ENCODE measurements around the gene CST4. TPM values are rescaled to one million over a fixed set of nuclear protein-coding genes. Genes with fewer than 3 reads are reported as not detected.

Gene CST4
- total RNA-seq, 1 donor from 2014 or later: not detected

GRCh38 chr20:23658336-23658735 lies 30.5 kb downstream of the CST4 start:
- Histone ChIP-seq H2AFZ (replicated peaks) (no peak overlapping the region), H3K4me3 (no peak overlapping the region), H3K9me3 (ENCODE audit: low read depth) (no peaks in the 10 kb centered on the region), H3K36me3 (no peaks in the 10 kb centered on the region), H3K27me3 (no peaks in the 10 kb centered on the region), H4K20me1 (ENCODE audit: low read depth) (no peaks in the 10 kb centered on the region), H3K4me1 (no peaks in the 10 kb centered on the region), H3F3A (ENCODE audit: low read depth) (no peaks in the 10 kb centered on the region), H3K27ac (no peak overlapping the region), H3K4me2 (no peak overlapping the region), H3K9ac (no peak overlapping the region), H3K79me2 (ENCODE audit: low read depth) (no peaks in the 10 kb centered on the region)
- no peaks in the 10 kb centered on the region for H3K9me3 Mint-ChIP-seq
- H3K4me3 Mint-ChIP-seq: no peak overlapping the region
- peaks cover 6% of the 10 kb centered on the region for H3K27me3 Mint-ChIP-seq (ENCODE audit: insufficient read depth, low read depth)
- no peak for DNase-seq (ENCODE audit: low spot score)
- H3K27ac Mint-ChIP-seq: no peak overlapping the region
- H3K36me3 Mint-ChIP-seq: no peaks in the 10 kb centered on the region
- peaks cover 9% of the 10 kb centered on the region for H3K4me1 Mint-ChIP-seq
- TF ChIP-seq, protein P1, sequence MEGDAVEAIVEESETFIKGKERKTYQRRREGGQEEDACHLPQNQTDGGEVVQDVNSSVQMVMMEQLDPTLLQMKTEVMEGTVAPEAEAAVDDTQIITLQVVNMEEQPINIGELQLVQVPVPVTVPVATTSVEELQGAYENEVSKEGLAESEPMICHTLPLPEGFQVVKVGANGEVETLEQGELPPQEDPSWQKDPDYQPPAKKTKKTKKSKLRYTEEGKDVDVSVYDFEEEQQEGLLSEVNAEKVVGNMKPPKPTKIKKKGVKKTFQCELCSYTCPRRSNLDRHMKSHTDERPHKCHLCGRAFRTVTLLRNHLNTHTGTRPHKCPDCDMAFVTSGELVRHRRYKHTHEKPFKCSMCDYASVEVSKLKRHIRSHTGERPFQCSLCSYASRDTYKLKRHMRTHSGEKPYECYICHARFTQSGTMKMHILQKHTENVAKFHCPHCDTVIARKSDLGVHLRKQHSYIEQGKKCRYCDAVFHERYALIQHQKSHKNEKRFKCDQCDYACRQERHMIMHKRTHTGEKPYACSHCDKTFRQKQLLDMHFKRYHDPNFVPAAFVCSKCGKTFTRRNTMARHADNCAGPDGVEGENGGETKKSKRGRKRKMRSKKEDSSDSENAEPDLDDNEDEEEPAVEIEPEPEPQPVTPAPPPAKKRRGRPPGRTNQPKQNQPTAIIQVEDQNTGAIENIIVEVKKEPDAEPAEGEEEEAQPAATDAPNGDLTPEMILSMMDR (IDR thresholded peaks at IDR 0.05): no peak
- TF ChIP-seq EZH2phosphoT487 (IDR thresholded peaks at IDR 0.05) (no peak), EZH2 (IDR thresholded peaks at IDR 0.05) (no peak)

DNA sequence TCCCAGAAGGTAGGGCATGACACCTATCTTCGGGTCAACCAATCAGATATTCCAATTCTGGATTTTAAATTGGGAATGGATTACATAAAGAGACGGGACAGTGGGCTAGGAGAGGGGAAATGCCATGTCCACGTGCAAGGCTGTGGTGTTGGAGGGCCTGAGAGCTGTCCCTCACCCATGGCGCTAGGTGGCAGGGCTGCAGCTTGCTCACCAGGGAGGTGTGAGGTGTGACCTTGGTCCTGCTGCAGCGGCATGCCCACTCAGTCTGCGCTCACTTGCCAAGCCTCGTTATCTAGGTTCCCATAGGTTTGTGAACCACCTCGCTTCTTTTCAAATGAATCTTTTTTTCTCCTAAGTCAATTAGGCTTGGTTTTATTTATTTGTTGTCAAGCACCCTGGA lies 31.6 kb downstream of the CST4 start:
- no peak overlapping the region for H2AFZ ChIP-seq (replicated peaks)
- TF ChIP-seq, protein P1 (IDR thresholded peaks at IDR 0.05): no peak
- TF ChIP-seq EZH2phosphoT487 (IDR thresholded peaks at IDR 0.05): no peak
- TF ChIP-seq EZH2 (IDR thresholded peaks at IDR 0.05): no peak
- H3K9ac ChIP-seq: no peak overlapping the region
- no peaks in the 10 kb centered on the region for H3K27me3 ChIP-seq
- peaks cover 9% of the 10 kb centered on the region for H3K4me1 Mint-ChIP-seq
- H3K9me3 ChIP-seq (ENCODE audit: low read depth): no peaks in the 10 kb centered on the region
- H3F3A ChIP-seq (ENCODE audit: low read depth): no peaks in the 10 kb centered on the region
- H3K4me3 ChIP-seq: no peak overlapping the region
- H3K4me3 Mint-ChIP-seq: no peak overlapping the region
- H3K9me3 Mint-ChIP-seq: no peaks in the 10 kb centered on the region
- no peaks in the 10 kb centered on the region for H3K36me3 Mint-ChIP-seq
- no peaks in the 10 kb centered on the region for H3K36me3 ChIP-seq
- H4K20me1 ChIP-seq (ENCODE audit: low read depth): no peaks in the 10 kb centered on the region
- peaks cover 6% of the 10 kb centered on the region for H3K27me3 Mint-ChIP-seq (ENCODE audit: insufficient read depth, low read depth)
- H3K27ac Mint-ChIP-seq: no peak overlapping the region
- no peak for DNase-seq (ENCODE audit: low spot score)
- H3K27ac ChIP-seq: no peak overlapping the region
- H3K4me2 ChIP-seq: no peak overlapping the region
- no peaks in the 10 kb centered on the region for H3K4me1 ChIP-seq
- H3K79me2 ChIP-seq (ENCODE audit: low read depth): no peaks in the 10 kb centered on the region

DNA sequence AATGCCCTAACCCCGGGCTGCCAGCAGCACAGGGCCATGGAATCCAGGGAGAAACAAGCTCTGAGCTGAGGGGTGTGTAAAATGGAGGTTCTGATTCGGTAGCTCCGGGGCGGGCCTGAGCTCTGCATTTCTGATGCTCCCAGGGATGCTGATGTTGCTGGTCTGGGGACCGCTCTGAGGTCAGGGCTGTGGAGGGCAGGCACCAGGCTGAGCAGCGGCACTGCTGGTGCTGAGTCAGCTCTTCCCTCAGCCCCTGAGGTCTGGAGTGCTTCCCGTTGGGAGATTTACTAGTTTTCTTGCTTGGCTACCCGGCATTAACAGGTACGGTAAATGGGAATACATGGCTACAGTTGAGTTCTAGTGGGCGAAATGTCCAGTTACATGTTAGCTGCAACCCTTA lies 32.5 kb downstream of the CST4 start:
- H3K27me3 ChIP-seq: no peaks in the 10 kb centered on the region
- H3K4me1 Mint-ChIP-seq: peaks cover 9% of the 10 kb centered on the region
- no peak for TF ChIP-seq EZH2 (IDR thresholded peaks at IDR 0.05)
- TF ChIP-seq EZH2phosphoT487 (IDR thresholded peaks at IDR 0.05): no peak
- TF ChIP-seq, protein P1 (IDR thresholded peaks at IDR 0.05): no peak
- no peak overlapping the region for H3K27ac Mint-ChIP-seq
- H3K9me3 Mint-ChIP-seq: no peaks in the 10 kb centered on the region
- no peaks in the 10 kb centered on the region for H3F3A ChIP-seq (ENCODE audit: low read depth)
- H3K4me3 Mint-ChIP-seq: no peak overlapping the region
- no peaks in the 10 kb centered on the region for H3K9me3 ChIP-seq (ENCODE audit: low read depth)
- H3K36me3 ChIP-seq: no peaks in the 10 kb centered on the region
- H3K36me3 Mint-ChIP-seq: no peaks in the 10 kb centered on the region
- no peak overlapping the region for H2AFZ ChIP-seq (replicated peaks)
- no peak overlapping the region for H3K27ac ChIP-seq
- no peak overlapping the region for H3K4me2 ChIP-seq
- H3K27me3 Mint-ChIP-seq (ENCODE audit: insufficient read depth, low read depth): peaks cover 6% of the 10 kb centered on the region
- no peak for DNase-seq (ENCODE audit: low spot score)
- H4K20me1 ChIP-seq (ENCODE audit: low read depth): no peaks in the 10 kb centered on the region
- no peak overlapping the region for H3K9ac ChIP-seq
- H3K79me2 ChIP-seq (ENCODE audit: low read depth): no peaks in the 10 kb centered on the region
- no peak overlapping the region for H3K4me3 ChIP-seq
- no peaks in the 10 kb centered on the region for H3K4me1 ChIP-seq

All from neural progenitor cell (in vitro differentiated cells).